GM18909 (cell line): ENCODE results near the gene MFF.

Source experiments
- ATAC-seq: cut with Tn5 transposase; IDR thresholded peaks from one replicate; pipeline ENCODE4 v1.9.1; 2021; ENCODE audit warnings: mild to moderate bottlenecking; ENCODE audit not compliant: unreplicated experiment, poor library complexity

The MFF gene

GRCh38 chr2:227402959-227403358, 77.9 kb downstream of the MFF start:
- ATAC-seq: no peak

- no peak for ATAC-seq
These were observed 79.7 kb downstream of the MFF start for GRCh38 chr2:227404585-227405271.

GRCh38 chr2:227406177-227407031, 81.4 kb downstream of the MFF start:
- ATAC-seq: no peak
